ENCODE data around the gene UTP25. TPM values are rescaled to one million over a fixed set of nuclear protein-coding genes. Genes with fewer than 3 reads are reported as not detected.

UTP25 gene
- total RNA-seq, 1 donor from 2014 or later = 4.6 TPM

DNA sequence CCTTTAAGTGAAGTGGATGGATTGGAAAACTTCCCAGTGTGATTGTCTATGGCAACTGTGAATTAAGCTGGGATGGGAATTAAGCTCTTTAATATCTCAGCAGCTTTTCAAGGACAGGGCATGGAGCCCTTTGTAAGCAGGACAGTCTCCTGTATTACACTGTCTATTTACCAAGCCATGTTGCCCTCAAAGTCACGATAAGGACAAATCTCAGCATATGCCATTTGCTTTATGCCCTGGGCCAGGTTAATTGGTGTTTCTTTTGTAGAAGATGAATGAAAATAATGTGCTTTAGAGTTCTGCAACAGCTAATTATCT lies 17.6 kb downstream of the UTP25 start:
- Mint-ChIP-seq H3K27me3 (ENCODE audit: unreplicated experiment) (no peaks in the 10 kb centered on the region), H3K36me3 (ENCODE audit: low read depth, unreplicated experiment) (peaks cover 20% of the 10 kb centered on the region), H3K4me3 (ENCODE audit: unreplicated experiment) (no peak overlapping the region), H3K27ac (ENCODE audit: unreplicated experiment) (no peak overlapping the region), H3K9me3 (ENCODE audit: unreplicated experiment) (no peaks in the 10 kb centered on the region), H3K4me1 (ENCODE audit: unreplicated experiment) (no peaks in the 10 kb centered on the region)
- DNase-seq (ENCODE audit: low spot score) = no peak
- no peak for TF ChIP-seq CTCF (IDR thresholded peaks at IDR 0.05; ENCODE audit: unreplicated experiment)

GRCh38 chr1:209849388-209849787 lies 21.6 kb downstream of the UTP25 start:
- Mint-ChIP-seq H3K4me3 (ENCODE audit: unreplicated experiment) (no peak overlapping the region), H3K27ac (ENCODE audit: unreplicated experiment) (no peak overlapping the region), H3K27me3 (ENCODE audit: unreplicated experiment) (peaks cover 2% of the 10 kb centered on the region), H3K36me3 (ENCODE audit: low read depth, unreplicated experiment) (peaks cover 10% of the 10 kb centered on the region), H3K4me1 (ENCODE audit: unreplicated experiment) (no peaks in the 10 kb centered on the region), H3K9me3 (ENCODE audit: unreplicated experiment) (no peaks in the 10 kb centered on the region)
- TF ChIP-seq CTCF (IDR thresholded peaks at IDR 0.05; ENCODE audit: unreplicated experiment) = no peak
- no peak for DNase-seq (ENCODE audit: low spot score)

DNA sequence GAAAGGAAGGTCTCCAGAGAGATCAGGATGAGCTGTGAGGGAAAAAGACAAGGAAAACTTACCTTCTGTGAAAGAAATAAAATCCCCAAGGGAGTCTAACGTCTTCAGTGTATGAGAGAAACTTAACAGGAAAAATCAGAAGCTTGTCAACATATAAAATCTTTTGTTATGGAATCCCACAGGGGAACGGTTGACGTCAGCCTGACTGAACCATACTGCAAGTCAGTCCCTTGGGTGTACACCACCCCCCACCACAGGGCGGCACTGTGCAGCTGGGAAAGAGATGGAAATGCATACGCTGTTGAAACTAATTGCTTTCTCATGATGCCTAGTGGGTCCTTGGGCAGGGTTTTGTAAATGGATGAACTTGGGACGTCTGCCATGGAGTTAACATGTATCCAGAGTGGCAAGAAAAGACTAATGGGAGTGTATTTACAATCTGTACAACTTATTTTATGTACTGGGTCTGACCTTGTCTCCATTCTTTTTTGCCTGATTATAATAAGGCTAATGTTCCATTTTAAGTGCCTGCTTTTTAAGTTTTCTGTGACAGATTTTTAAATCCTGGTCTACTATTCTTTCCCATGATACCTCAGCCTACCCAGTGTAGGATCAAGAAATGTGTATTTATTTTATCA lies 22.7 kb downstream of the UTP25 start:
- Mint-ChIP-seq H3K9me3 (ENCODE audit: unreplicated experiment) (no peaks in the 10 kb centered on the region), H3K27me3 (ENCODE audit: unreplicated experiment) (peaks cover 4% of the 10 kb centered on the region), H3K36me3 (ENCODE audit: low read depth, unreplicated experiment) (peaks cover 10% of the 10 kb centered on the region), H3K27ac (ENCODE audit: unreplicated experiment) (no peak overlapping the region), H3K4me1 (ENCODE audit: unreplicated experiment) (peaks cover 3% of the 10 kb centered on the region), H3K4me3 (ENCODE audit: unreplicated experiment) (no peak overlapping the region)
- peak; percentile 76 for DNase-seq (ENCODE audit: low spot score)
- TF ChIP-seq CTCF (IDR thresholded peaks at IDR 0.05; ENCODE audit: unreplicated experiment) = peak; percentile 76

DNA sequence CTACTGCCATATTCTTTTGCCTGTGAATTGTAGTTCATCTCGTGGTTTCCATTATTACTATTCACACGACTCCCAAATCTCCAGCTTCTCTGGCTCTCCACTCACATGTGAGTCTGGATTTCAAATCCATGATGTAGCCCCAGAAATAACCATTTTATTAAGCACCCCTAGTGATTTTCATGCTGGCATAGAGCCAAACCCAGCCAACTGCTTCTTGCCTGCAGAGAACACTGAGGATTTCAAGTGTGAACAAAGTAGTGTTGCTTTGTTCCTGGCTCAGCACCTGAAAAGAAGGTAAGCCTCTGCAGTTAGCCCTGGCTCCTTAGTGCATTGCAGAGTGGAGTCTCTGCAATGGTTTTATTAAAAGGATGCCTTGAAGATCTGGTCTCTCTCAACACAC lies 25.9 kb downstream of the UTP25 start:
- H3K36me3 Mint-ChIP-seq (ENCODE audit: low read depth, unreplicated experiment) = peaks cover 4% of the 10 kb centered on the region
- peaks cover 3% of the 10 kb centered on the region for H3K4me1 Mint-ChIP-seq (ENCODE audit: unreplicated experiment)
- H3K27ac Mint-ChIP-seq (ENCODE audit: unreplicated experiment) = no peak overlapping the region
- no peak for TF ChIP-seq CTCF (IDR thresholded peaks at IDR 0.05; ENCODE audit: unreplicated experiment)
- H3K27me3 Mint-ChIP-seq (ENCODE audit: unreplicated experiment) = peaks cover 4% of the 10 kb centered on the region
- DNase-seq (ENCODE audit: low spot score) = no peak
- H3K4me3 Mint-ChIP-seq (ENCODE audit: unreplicated experiment) = no peak overlapping the region
- no peaks in the 10 kb centered on the region for H3K9me3 Mint-ChIP-seq (ENCODE audit: unreplicated experiment)

DNA sequence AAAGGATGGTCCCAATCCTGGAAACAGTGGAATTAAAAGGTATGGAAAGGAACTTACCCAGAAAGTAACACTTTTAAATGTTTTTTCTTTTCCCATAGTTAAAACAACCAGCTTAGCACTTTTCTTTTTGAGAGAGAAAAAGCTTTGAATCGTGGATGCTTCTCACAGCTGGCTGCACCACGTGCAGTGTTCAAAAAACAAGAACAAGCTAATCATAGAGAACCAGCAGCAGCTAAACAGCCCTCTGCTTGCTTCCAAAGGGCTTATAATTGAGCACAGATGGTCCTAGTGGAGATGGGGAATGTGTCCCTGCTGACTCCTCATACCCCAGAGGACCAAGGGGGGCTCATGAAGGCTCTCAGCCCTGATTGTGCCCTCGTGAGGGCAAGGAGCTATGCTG lies 26.4 kb downstream of the UTP25 start:
- H3K4me1 Mint-ChIP-seq (ENCODE audit: unreplicated experiment) = peaks cover 3% of the 10 kb centered on the region
- H3K9me3 Mint-ChIP-seq (ENCODE audit: unreplicated experiment) = no peaks in the 10 kb centered on the region
- H3K36me3 Mint-ChIP-seq (ENCODE audit: low read depth, unreplicated experiment) = peaks cover 4% of the 10 kb centered on the region
- no peak for TF ChIP-seq CTCF (IDR thresholded peaks at IDR 0.05; ENCODE audit: unreplicated experiment)
- no peak overlapping the region for H3K27ac Mint-ChIP-seq (ENCODE audit: unreplicated experiment)
- no peak overlapping the region for H3K4me3 Mint-ChIP-seq (ENCODE audit: unreplicated experiment)
- H3K27me3 Mint-ChIP-seq (ENCODE audit: unreplicated experiment) = peaks cover 4% of the 10 kb centered on the region
- DNase-seq (ENCODE audit: low spot score) = no peak
